Tibial artery (tissue), 4 donors: Measurements from ENCODE around the gene UST.

Source experiments
- DNase-seq, 2 donors: peaks; one replicate each; pipeline ENCODE4 v3.0.0-alpha.2; 2019
- H3K27ac ChIP-seq, 2 donors: fragments of 200-600 bp; sonication (generic) in 1 of 2; 1 replicate in 1 of 2; 2 replicates in 1 of 2; pipeline ENCODE4 v1.5.1; 2018 to 2019; ENCODE audit warnings: mild to moderate bottlenecking in 1 of 2
- H3K27me3 ChIP-seq, 2 donors: fragments of 200-600 bp; sonication (generic) in 1 of 2; one replicate each; pipeline versions ENCODE4 v1.5.1 to v1.6.0; 2016 to 2019
- H3K36me3 ChIP-seq, 3 donors: fragments of 200-600 bp; sonication (generic) in 2 of 3; one replicate each; pipeline ENCODE4 v1.5.1; 2016 to 2019; ENCODE audit warnings: mild to moderate bottlenecking in 2 of 3
- H3K4me1 ChIP-seq, 4 donors: fragments of 200-600 bp; sonication (generic) in 2 of 4; 1 replicate in 3 of 4; 2 replicates in 1 of 4; pipeline ENCODE4 v1.5.1; 2016 to 2019
- H3K4me3 ChIP-seq, 2 donors: fragments of 200-600 bp; sonication (generic) in 1 of 2; 1 replicate in 1 of 2; 2 replicates in 1 of 2; pipeline ENCODE4 v1.5.1; 2018 to 2019; ENCODE audit warnings: mild to moderate bottlenecking in 2 of 2
- H3K9me3 ChIP-seq, 3 donors: fragments of 200-600 bp; sonication (generic) in 1 of 3; one replicate each; pipeline ENCODE4 v1.5.1; 2016 to 2019
- intact Hi-C: fragments of 100-400 bp; cut with DNase I; formaldehyde crosslinking; loops from one replicate; pipeline ENCODE4 v1.15.0; 2023; ENCODE audit warnings: low total_unique reads
- TF ChIP-seq, protein P1 (sequence below), 2 experiments: fragments of 200-600 bp in 1 of 2; fragments of 450-650 bp in 1 of 2; IDR thresholded peaks; one replicate each; pipeline ENCODE4 v1.5.1; 2017 to 2019; ENCODE audit warnings: antibody characterized with exemption in 2 of 2, mild to moderate bottlenecking in 1 of 2, moderate library complexity in 1 of 2

The UST gene

DNA sequence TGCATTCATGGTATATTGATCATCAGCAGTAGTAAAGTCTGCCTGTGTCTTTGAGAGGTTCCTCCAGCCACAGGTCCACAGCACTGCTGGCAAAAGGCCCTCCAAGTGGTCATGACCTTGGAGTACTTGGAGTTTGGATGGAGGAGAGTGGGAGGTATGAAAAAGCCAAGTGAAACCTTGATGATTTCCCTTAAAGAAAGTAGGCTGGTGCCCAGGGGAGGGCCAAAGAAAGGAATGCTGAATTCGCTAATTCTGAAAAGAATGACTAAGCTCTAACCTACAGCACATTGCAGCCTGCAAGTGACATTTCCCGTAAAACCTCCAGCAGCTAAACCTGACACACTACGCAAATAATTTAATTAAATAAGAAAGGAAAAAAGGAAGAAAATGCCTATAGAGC lies 347.3 kb downstream of the UST start:
- no peak for DNase-seq
- Histone ChIP-seq H3K9me3 (peaks cover 0 to 10% (median 9%) of the 10 kb centered on the region in 3 donors), H3K4me3 (no peak overlapping the region), H3K36me3 (no peaks in the 10 kb centered on the region), H3K27ac (no peak overlapping the region), H3K27me3 (no peaks in the 10 kb centered on the region), H3K4me1 (peaks cover 0 to 6% (median 0%) of the 10 kb centered on the region in 4 donors)
- TF ChIP-seq, protein P1, sequence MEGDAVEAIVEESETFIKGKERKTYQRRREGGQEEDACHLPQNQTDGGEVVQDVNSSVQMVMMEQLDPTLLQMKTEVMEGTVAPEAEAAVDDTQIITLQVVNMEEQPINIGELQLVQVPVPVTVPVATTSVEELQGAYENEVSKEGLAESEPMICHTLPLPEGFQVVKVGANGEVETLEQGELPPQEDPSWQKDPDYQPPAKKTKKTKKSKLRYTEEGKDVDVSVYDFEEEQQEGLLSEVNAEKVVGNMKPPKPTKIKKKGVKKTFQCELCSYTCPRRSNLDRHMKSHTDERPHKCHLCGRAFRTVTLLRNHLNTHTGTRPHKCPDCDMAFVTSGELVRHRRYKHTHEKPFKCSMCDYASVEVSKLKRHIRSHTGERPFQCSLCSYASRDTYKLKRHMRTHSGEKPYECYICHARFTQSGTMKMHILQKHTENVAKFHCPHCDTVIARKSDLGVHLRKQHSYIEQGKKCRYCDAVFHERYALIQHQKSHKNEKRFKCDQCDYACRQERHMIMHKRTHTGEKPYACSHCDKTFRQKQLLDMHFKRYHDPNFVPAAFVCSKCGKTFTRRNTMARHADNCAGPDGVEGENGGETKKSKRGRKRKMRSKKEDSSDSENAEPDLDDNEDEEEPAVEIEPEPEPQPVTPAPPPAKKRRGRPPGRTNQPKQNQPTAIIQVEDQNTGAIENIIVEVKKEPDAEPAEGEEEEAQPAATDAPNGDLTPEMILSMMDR (IDR thresholded peaks at IDR 0.05): no peak
- intact Hi-C loops: no loop called here

DNA sequence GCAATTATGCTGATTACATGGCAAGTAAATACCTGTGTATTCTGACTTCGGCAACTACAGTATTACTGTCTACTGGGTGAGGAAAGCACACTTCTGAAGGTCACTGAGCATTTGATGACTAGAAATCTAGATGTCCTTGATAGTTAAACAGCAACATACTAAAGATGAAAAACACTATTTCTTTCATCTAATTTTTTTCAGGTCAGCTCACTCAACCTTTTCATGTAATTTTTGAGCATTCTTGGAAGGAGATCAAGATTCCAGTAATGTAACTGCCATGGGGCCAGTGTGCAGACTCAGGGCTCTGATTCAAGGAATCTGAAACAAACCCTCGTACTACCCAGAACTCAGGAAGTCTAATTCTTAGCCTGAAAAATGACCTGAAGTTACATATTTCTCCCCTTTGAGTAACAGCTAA lies 348.1 kb downstream of the UST start:
- no peak for DNase-seq
- H3K4me3 ChIP-seq: no peak overlapping the region
- no peak overlapping the region for H3K27ac ChIP-seq
- no peaks in the 10 kb centered on the region for H3K27me3 ChIP-seq
- peaks cover 0 to 6% (median 0%) of the 10 kb centered on the region in 4 donors for H3K4me1 ChIP-seq
- TF ChIP-seq, protein P1 (IDR thresholded peaks at IDR 0.05): no peak
- no peaks in the 10 kb centered on the region for H3K36me3 ChIP-seq
- H3K9me3 ChIP-seq: peaks cover 0 to 15% (median 14%) of the 10 kb centered on the region in 3 donors
- intact Hi-C loops: no loop called here

DNA sequence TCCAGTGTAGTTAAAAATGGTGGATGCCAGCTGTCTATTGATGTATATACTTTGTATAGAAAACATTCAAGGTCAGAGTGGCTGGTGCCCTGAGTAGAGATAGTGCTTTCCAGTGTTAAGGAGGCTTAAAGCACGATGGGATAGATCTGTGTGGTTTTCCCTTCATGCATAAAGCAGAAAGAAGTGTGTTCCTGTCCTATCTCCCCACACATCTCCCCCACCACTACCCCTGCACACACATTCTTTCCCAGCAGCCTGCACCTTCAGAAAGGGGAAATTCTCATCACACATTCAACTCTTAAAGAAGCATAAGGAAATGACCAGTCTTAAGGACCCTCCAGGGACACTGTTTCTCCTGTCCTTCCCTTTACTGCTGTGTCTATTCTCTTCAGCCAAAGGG lies 349.0 kb downstream of the UST start:
- intact Hi-C loops: no loop called here
- no peaks in the 10 kb centered on the region for H3K36me3 ChIP-seq
- peaks cover 0 to 6% (median 0%) of the 10 kb centered on the region in 4 donors for H3K4me1 ChIP-seq
- no peaks in the 10 kb centered on the region for H3K27me3 ChIP-seq
- H3K9me3 ChIP-seq: peaks cover 0 to 15% (median 14%) of the 10 kb centered on the region in 3 donors
- no peak for DNase-seq
- no peak overlapping the region for H3K4me3 ChIP-seq
- TF ChIP-seq, protein P1 (IDR thresholded peaks at IDR 0.05): no peak
- no peak overlapping the region for H3K27ac ChIP-seq

DNA sequence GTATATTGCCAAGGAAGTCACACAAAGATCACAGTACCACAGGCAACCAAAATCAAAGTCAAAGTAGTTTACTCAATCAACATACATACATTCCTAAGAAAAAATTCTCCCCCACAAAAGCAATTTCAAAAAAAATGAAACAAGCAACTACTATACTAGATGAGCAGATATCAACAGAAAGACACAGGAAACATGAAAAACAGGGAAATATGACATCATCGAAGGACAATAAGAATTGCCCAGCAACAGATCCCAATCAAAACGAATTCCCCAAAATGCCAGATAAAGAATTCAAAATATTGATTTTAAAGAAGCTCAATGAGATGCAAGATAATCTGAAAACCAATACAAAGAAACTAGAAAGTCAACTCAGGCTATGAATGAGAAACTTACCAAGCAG lies 351.0 kb downstream of the UST start:
- H3K36me3 ChIP-seq: no peaks in the 10 kb centered on the region
- no peak overlapping the region for H3K4me3 ChIP-seq
- no peak for DNase-seq
- peaks cover 0 to 6% (median 0%) of the 10 kb centered on the region in 4 donors for H3K4me1 ChIP-seq
- intact Hi-C loops: no loop called here
- TF ChIP-seq, protein P1 (IDR thresholded peaks at IDR 0.05): no peak
- no peak overlapping the region for H3K27ac ChIP-seq
- peaks cover 0 to 15% (median 14%) of the 10 kb centered on the region in 3 donors for H3K9me3 ChIP-seq
- no peaks in the 10 kb centered on the region for H3K27me3 ChIP-seq

DNA sequence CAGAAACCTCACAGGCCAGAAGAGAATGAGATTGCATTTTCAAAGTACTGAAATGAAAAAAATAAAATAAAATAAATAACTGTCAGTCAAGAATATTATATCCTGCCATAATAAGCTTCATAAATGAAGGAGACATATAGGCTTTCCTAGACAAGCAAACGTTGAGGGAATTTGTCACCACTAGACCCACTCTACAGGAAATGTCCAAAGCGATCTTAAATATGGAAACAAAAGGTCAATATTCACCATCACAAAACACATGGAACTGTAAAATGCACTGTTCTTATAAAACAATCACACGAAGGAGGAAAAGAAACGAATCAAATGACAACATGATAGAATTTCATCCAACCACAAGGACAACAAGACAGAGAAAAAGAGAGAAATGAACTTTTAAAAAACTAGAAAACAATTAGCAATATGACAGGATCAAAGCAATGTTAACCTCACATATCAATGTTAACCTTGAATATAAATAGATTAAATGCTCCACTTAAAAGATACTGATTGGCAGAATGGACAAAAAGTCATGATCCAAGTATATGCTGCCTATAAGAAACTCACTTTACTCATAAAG lies 352.0 kb downstream of the UST start:
- H3K9me3 ChIP-seq: peaks cover 0 to 15% (median 14%) of the 10 kb centered on the region in 3 donors
- DNase-seq: no peak
- TF ChIP-seq, protein P1 (IDR thresholded peaks at IDR 0.05): no peak
- peaks cover 0 to 5% (median 0%) of the 10 kb centered on the region in 4 donors for H3K4me1 ChIP-seq
- H3K4me3 ChIP-seq: no peak overlapping the region
- no peaks in the 10 kb centered on the region for H3K36me3 ChIP-seq
- H3K27ac ChIP-seq: no peak overlapping the region
- intact Hi-C loops: no loop called here
- H3K27me3 ChIP-seq: no peaks in the 10 kb centered on the region
